GM12801 (cell line): Measurements from ENCODE around the gene SAT2.

Source experiments
- CTCF ChIP-seq: IDR thresholded peaks from one replicate; pipeline ENCODE4 v1.5.1; 2011; ENCODE audit warnings: control low read depth; ENCODE audit not compliant: insufficient read length; ENCODE audit errors: extremely low read depth

Gene SAT2

GRCh38 chr17:7615265-7615747 lies 12.3 kb downstream of the SAT2 start:
- no peak for TF ChIP-seq CTCF

GRCh38 chr17:7614425-7615264 lies 13.0 kb downstream of the SAT2 start, which contains the start of gene FXR2:
TSS of gene FXR2 (minus strand) at chr17:7614897. CDS start at chr17:7614532, 365 bp downstream.
- TF ChIP-seq CTCF: no peak

GRCh38 chr17:7613769-7614424 lies 13.7 kb downstream of the SAT2 start:
- no peak for TF ChIP-seq CTCF

GRCh38 chr17:7612294-7612640 lies 15.4 kb downstream of the SAT2 start:
- TF ChIP-seq CTCF: no peak

GRCh38 chr17:7611635-7612293 lies 15.9 kb downstream of the SAT2 start:
- TF ChIP-seq CTCF: no peak

- TF ChIP-seq CTCF: no peak
These were observed 17.0 kb downstream of the SAT2 start for GRCh38 chr17:7610641-7611040.

- no peak for TF ChIP-seq CTCF
These were observed 21.3 kb downstream of the SAT2 start for GRCh38 chr17:7606280-7606679.
